ENCODE measurements around the gene TMEM259.

TMEM259 gene

DNA sequence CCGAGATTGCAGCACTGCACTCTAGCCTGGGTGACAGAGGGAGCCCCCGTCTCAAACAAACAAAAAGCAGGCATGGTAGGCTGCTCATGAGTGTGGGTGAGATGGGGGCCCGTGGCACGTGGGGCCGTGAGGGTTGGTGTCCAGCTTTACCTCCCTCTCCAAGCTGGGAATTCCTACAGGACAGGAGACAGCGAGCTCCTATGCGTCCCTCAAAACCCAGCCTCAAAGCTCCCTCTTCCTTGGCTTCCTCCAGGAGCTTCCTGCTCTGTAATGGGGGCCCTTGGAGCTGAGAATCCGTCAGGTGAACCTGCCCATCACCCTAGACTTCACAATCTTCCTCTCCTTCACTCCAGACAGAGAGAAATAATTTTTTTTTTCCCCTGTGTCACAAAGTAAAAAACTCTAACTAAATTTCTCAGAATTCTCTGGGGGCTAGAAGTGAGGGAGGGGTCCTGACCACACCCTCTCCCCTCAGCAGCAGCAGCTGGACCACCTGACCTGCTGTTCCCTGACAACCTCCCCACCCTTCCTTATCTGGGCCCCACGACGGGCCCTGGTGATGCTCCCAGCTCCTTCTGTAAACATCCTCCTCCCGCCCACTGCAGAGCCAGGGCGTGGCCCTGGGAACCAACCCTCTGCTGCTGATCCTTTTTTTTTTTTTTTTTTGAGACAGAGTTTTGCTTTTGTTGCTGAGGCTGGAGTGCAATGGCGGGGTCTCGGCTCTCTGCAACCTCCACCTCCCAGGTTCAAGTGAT lies 58.9 kb downstream of the TMEM259 start:
- no peak for DNase-seq (ENCODE audit: low spot score)

- no peak for DNase-seq (ENCODE audit: low spot score)
Measured at GRCh38 chr19:960601-960938, 60.4 kb downstream of the TMEM259 start.

DNA sequence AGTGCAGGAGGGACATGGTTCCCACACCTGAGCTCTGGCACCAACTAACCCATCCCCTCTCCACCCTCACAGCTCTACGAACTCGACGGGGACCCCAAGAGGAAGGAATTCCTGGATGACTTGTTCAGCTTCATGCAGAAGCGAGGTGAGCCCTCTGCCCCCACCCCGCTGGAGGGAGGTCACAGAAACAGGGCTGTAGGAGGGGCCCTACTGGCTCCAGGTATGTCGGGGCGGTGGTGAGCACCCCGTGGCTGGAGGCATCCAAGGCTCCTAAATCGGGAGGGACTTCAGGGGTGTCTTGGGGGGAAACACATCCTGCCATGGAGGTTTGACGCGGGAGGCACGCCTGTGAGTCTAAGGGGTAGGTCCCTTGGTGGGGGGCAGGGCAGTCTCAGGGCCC lies 60.9 kb downstream of the TMEM259 start:
- DNase-seq (ENCODE audit: low spot score) = no peak

Measured in pons (tissue), 1 donor.